DND-41 (cell line): ENCODE data around the gene MFSD2A.

Source experiments
- CTCF ChIP-seq: IDR thresholded peaks from 2 replicates; pipeline ENCODE4 v1.5.1; 2012; ENCODE audit warnings: borderline replicate concordance, low read length, moderate library complexity, mild to moderate bottlenecking; ENCODE audit not compliant: poor library complexity, severe bottlenecking; ENCODE audit errors: extremely low read depth
- EZH2 ChIP-seq: IDR thresholded peaks from 3 replicates; pipeline ENCODE4 v1.6.1; 2012; ENCODE audit warnings: borderline replicate concordance, low read depth, mild to moderate bottlenecking, moderate library complexity, low read length, inconsistent platforms; ENCODE audit not compliant: severe bottlenecking

- no peak for TF ChIP-seq CTCF
- TF ChIP-seq EZH2: no peak
These were observed 24.7 kb downstream of the MFSD2A start for GRCh38 chr1:39979654-39980053.
